Adrenal gland (tissue), 5 donors: ENCODE data around the gene CBY2.

ENCODE experiments used
- POLR2A ChIP-seq, 2 donors: fragments of 450-650 bp; IDR thresholded peaks; one replicate each; pipeline ENCODE4 v1.6.1; 2017; ENCODE audit warnings: antibody characterized with exemption in 2 of 2, mild to moderate bottlenecking in 2 of 2, moderate library complexity in 1 of 2
- TF ChIP-seq, protein P1 (sequence below), 6 experiments: fragments of 450-650 bp in 4 of 6; fragments of 200-600 bp in 2 of 6; sonication (generic) in 1 of 6; IDR thresholded peaks; 1 replicate in 5 of 6; 2 replicates in 1 of 6; pipeline versions ENCODE4 v1.5.1 to v1.8.0; 2016 to 2021; ENCODE audit warnings: antibody characterized with exemption in 6 of 6, mild to moderate bottlenecking in 2 of 6, moderate library complexity in 1 of 6
- donor health status: DM: no; HTN: no; CAD: no.

DNA sequence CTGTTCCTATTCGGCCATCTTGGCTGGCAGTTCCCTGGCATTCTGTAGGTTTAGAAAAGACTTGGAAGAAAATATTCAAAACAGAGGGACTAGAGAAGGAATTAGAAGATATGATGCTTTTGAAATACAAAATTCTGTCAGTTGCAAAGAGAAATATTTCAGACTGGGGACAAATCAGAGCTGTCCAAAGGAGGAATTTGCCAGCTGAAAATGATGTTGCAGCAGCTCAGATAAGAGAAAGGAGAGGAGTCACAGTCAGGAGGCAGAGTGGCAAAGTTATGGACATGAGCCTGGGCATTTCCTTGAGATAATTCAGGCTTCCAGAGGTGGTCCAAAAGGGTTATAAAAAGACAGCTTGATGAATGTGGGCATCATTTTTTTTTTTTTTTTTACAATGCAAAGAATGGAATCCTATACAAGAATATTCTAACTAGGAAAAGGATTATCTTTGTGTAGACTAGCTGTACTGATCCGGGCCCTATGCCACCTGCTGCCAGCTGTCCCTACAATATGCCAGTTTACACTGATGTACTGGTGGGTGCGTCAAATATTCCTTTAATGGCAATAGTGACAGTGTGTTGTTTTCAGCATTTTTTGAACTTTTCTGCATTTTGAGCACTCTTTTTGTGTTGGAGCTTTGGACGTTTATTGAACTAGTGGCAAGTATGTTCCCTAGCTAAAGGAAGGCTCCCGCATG lies 31.8 kb upstream of the CBY2 start:
- TF ChIP-seq, protein P1, sequence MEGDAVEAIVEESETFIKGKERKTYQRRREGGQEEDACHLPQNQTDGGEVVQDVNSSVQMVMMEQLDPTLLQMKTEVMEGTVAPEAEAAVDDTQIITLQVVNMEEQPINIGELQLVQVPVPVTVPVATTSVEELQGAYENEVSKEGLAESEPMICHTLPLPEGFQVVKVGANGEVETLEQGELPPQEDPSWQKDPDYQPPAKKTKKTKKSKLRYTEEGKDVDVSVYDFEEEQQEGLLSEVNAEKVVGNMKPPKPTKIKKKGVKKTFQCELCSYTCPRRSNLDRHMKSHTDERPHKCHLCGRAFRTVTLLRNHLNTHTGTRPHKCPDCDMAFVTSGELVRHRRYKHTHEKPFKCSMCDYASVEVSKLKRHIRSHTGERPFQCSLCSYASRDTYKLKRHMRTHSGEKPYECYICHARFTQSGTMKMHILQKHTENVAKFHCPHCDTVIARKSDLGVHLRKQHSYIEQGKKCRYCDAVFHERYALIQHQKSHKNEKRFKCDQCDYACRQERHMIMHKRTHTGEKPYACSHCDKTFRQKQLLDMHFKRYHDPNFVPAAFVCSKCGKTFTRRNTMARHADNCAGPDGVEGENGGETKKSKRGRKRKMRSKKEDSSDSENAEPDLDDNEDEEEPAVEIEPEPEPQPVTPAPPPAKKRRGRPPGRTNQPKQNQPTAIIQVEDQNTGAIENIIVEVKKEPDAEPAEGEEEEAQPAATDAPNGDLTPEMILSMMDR (IDR thresholded peaks at IDR 0.05), result no peak
- TF ChIP-seq POLR2A (IDR thresholded peaks at IDR 0.05), result no peak
